Right ventricle myocardium superior (tissue), 1 donor: ENCODE data around the gene ADGRV1. TPM values are rescaled to one million over a fixed set of nuclear protein-coding genes. Genes with fewer than 3 reads are reported as not detected.
"Not testable (repeated sequence)": the region's sequence is repeated elsewhere in the genome, so short reads cannot be mapped to it uniquely, and the experiment has no call there.

ENCODE experiments used
- ATAC-seq: fragments of 200-7000 bp; cut with Tn5 transposase; one replicate; pipeline ENCODE4 v1.9.1; 2020; ENCODE audit warnings: mild to moderate bottlenecking; ENCODE audit not compliant: poor library complexity
- DNase-seq: peaks from one replicate; pipeline ENCODE4 v3.0.0-alpha.2; 2020
- intact Hi-C: fragments of 100-400 bp; cut with DNase I; formaldehyde crosslinking; loops from one replicate; pipeline ENCODE4 v1.11.2; 2022
- total RNA-seq: library from RNA; stranded (reverse); fragmentation: NEBNext Ultra II Directional; extraction: Animal tissue kit (Norgen Biotek cat#: 25700); gene quantifications from one replicate; pipeline ENCODE4 v1.2.1, GENCODE V29; 2021
- donor health status: DM: no; HTN: yes; CAD: no; lungs with severe emphysema.

The ADGRV1 gene
- total RNA-seq, 1 donor from 2014 or later = not detected

DNA sequence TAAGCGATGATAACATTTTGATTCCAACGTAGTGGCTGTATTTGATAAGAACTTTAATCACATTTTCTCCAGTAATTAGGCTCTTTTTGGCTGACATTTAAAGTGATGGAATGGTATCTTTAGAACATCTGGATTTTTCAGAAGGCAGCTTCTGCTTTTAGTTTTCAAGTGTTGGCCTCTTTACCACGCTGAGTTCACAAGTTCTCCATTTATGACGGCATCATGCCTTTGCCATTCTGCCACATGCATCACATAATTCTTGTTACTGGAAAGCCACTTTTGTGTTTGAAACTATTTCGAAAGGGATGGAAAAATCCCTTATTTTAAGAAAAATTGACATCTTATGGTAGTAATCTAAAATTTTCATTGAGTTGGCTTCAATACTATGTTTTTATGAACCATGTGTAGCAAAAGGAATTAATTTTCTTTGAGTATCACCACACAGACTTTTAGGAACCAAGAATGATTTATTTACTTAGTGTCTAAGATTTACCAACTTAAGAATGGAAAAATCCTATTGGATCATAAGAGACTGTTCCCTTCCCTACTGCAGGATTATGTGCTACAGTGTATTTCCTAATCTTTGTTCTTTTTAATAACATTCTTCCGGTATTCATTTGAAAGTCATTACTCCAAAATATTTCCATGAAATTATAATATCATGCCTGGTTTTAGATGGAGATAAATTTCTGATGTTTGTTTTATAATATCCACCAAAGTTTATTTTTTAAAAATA lies 344.2 kb downstream of the ADGRV1 start:
- DNase-seq (no peak), ATAC-seq (no peak)
- intact Hi-C loops = no loop called here

DNA sequence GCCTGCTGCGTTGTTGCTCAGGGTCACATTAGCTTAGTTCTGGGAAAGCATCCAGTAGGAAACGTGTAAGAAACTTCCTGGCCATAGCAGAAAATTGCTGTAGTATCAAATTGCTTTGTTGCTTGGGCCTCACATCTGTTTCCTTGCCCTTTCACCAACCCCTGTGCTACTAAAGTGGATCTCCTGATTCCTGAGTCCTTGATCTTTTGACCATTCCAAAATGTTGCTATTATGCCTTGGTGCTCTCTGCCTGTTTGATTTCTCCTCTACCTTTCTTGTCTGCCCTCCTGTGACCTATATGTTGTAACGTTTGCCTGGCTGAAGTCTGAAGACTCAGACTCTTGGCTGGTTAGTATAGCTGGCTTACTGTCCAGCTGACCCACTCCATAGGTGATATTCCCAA lies 350.5 kb downstream of the ADGRV1 start:
- intact Hi-C loops = no loop called here
- ATAC-seq (no peak), DNase-seq (no peak)

DNA sequence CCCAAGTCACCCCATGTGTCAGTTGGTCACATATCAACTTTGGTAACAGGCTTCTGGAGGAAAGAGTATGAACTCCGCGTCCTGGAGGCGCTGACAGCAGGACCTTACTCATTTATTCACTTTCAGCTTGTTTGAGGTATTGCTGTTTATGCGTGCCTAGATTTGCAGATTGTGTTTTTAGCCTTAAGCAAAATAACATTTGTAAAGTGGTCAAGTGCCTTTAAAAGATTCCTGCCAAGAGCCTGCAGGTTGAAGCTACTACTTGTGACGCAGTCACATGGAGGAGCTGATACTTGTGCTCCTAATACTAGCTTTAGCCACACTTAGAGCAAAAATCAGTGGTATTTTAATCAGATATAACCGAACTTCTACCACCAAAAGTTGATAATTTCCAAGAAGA lies 351.3 kb downstream of the ADGRV1 start:
- intact Hi-C loops = no loop called here
- ATAC-seq (no peak), DNase-seq (no peak)

DNA sequence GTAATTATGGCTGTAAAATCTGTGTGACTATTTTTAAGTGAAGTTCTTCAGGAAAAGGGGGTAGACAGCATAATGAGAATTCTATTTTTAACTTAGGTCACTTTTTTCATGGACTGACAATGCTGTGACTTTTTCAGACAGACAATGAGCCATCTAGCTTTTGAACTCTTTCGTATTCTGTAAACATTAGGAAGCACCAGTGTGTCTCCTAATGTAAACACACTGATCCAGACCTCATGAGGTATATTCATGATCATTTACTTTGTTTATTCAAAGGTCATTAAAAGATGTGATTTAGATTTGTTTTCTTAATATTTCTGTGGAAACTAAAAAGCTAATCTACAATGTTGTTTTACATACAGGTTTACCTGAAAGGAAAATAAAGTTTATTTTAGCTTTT lies 352.6 kb downstream of the ADGRV1 start:
- no peak for ATAC-seq
- DNase-seq = no peak
- intact Hi-C loops = no loop called here

DNA sequence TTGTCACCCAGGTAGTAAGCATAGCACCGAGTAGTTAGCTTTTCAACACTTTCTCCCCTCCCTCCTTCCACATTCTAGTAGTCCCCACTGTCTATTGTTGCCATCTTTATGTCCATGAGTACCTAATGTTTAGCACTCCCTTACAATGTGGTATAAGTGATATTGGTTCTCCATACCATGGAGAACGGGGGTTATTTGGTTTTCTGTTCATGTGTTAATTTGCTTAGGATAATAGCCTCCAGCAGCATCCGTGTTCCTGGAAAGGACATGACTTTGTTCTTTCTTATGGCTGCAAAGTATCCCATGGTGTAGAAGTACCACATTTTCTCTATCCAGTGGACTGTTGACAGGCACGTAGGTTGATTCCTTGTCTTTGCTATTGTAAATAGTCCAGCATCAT lies 353.9 kb downstream of the ADGRV1 start:
- no peak for DNase-seq
- intact Hi-C loops = no loop called here

DNA sequence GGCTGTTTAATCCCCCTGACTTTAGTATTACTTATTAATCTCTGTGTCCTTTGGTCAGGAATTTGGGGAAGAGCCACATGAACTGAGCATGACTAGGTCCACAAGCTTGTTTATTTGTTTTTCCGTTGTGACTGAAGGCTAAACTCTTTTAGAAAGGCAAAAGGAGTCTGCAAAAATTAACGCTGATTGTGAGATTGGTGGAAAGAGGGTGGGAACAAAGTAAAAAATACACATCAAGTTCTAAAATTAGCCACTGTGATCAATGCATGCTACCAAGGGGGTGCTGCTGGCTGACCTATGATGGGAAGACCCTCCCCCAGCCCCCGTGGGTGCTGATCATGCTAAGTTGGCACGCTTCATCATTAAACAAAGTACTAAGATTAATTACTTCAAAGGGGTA lies 356.8 kb downstream of the ADGRV1 start:
- intact Hi-C loops = no loop called here
- no peak for ATAC-seq
- DNase-seq = no peak

More for the DNA sequence above, 353.9 kb downstream of the ADGRV1 start:
- no peak for ATAC-seq

DNA sequence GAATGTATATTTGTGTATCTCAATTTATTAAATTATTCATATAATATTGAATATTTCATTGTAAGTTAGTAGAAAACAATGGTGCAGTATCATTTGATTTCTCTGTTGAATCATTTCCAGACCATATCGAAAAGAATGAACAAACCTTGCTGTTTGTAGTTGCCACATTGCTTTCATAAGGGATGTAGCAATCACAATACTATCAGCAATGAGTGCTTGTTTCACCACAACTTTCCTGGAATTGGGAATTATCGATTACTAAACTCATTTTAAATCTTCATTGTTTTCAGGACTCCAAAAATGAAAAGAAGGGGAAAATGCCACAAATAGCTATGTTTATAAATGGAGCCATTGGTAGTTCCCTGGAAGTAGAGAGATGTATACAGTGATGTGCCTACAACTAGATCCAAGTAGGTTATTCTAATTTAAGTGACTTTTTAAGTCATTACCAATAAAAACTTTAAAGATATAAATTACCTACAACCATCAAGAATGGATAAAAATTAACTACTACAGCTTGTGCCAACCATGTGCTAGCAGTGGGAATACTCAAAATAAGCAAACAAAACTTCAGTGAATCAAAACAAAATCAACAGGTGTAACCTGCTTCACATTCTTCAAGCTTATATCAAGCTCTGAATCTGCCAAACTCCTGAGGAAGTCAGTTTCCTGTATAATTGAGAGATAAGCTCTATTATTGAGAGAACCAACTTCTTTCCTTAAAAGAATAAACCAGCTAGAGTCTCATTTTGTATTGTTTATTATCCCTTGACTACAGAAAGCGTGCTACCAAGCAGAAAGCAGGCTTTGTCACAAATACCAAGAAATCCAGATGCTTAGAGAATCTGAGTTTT lies 358.6 kb downstream of the ADGRV1 start:
- intact Hi-C loops = no loop called here
- no peak for DNase-seq
- no peak for ATAC-seq

DNA sequence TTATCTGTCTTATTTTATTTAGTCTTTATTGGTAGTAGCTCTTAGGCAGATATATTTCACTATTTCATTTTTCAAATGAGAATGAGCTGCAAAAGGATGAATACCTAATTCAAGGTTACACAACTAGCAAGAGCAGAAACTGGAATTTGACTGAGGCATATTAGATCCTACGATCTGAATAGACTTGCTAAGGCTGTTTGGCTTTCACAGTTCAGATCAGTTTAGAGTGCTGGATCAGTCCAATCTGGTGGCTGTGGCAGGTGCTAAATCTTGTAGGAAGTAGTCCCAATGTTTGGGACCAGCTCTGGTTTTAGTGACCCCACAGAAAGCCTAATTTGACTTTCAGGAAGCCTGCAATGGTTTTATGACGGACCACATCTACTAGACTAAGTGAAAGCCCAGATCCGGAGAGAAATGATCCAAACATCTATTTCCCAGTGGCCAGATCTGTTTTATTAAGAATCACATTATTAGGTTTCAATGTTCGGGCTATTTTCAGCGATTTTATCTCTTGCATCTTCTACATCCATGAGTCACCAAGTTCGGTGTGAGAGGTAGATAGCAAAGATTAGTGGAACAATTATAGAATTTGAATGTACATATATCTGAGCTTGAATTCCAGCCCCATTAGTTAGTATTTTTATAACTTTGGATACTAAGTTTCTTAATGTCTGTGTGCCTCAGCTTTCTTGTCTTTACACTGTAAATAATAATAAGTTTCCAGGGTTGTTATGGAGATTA lies 359.5 kb downstream of the ADGRV1 start:
- DNase-seq (no peak), ATAC-seq (no peak)
- intact Hi-C loops = no loop called here

DNA sequence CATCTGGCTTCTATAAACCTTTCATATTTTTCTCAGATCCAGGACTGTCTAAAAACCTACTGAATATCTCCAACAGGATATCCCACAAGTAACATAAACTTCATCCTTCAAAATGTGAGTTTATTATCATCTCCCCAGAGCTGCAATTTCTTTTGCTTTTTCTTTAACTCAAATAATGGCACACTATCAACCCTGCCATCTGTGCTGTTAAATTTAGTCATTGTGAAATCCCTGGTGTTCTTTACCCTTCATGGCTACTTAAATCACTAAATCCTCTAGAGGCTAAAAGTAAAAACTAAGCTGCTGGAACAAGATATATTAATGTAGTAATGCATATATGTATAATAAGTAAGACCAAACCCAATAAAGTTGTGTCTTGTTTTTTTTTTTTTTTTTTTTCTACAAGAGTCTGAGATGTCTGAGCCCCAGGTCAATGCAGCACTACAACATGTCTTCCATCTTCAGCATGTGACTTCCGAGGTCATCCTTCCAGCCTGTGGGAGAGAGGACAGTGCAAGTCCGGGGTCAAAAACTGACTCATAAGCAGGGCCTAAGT lies 362.9 kb downstream of the ADGRV1 start:
- DNase-seq (no peak), ATAC-seq (no peak)
- intact Hi-C loops = no loop called here

DNA sequence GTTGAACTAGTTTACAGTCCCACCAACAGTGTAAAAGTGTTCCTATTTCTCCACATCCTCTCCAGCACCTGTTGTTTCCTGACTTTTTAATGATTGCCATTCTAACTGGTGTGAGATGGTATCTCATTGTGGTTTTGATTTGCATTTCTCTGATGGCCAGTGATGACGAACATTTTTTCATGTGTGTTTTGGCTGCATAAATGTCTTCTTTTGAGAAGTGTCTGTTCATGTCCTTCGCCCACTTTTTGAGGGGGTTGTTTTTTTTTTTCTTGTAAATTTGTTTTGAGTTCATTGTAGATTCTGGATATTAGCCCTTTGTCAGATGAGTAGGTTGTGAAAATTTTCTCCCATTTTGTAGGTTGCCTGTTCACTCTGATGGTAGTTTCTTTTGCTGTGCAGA lies 365.6 kb downstream of the ADGRV1 start:
- ATAC-seq, DNase-seq, intact Hi-C loops: not testable (repeated sequence)

DNA sequence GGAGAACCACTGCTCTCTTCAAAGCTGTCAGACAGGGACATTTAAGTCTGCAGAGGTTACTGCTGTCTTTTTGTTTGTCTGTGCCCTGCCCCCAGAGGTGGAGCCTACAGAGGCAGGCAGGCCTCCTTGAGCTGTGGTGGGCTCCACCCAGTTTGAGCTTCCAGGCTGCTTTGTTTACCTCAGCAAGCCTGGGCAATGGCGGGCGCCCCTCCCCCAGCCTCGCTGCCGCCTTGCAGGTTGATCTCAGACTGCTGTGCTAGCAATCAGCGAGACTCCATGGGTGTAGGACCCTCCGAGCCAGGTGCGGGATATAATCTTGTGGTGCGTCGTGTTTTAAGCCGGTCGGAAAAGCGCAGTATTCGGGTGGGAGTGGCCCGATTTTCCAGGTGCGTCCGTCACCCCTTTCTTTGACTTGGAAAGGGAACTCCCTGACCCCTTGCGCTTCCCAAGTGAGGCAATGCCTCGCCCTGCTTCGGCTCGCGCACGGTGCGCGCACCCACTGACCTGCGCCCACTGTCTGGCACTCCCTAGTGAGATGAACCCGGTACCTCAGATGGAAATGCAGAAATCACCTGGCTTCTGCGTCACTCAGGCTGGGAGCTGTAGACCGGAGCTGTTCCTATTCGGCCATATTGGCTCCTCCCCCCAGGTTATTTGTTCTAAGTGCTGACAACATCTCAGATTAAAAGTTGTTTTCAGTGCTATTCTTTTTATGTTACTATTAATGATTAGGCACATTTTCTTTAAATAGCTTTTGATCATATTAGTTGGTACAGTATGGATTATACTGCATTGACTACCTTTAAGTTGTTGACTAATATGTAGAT lies 370.6 kb downstream of the ADGRV1 start:
- DNase-seq, intact Hi-C loops, ATAC-seq: not testable (repeated sequence)

DNA sequence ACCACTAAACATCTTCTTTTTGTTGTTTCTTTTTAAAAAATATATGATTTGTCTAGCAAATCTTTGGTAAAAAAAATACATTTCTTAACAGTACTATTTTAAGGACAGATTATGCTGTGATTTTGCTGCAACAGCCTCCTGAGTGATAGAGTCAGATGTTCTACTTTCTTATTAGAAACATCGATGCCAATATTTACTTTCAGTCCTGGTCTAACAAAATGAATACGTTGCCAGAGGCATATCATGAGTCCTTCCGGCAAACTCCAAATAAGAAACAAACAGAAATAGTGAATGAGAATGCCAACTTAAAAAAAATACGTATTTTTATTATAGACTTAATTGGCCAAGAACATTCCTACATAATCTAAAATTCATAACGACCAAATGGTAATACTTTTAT lies 371.5 kb downstream of the ADGRV1 start:
- DNase-seq (no peak), ATAC-seq (no peak)
- intact Hi-C loops = loop anchor here (5.0 to 10.0 kb wide), 3 partner anchors 165 to 487 kb away; no protein-coding TSS in a partner anchor

DNA sequence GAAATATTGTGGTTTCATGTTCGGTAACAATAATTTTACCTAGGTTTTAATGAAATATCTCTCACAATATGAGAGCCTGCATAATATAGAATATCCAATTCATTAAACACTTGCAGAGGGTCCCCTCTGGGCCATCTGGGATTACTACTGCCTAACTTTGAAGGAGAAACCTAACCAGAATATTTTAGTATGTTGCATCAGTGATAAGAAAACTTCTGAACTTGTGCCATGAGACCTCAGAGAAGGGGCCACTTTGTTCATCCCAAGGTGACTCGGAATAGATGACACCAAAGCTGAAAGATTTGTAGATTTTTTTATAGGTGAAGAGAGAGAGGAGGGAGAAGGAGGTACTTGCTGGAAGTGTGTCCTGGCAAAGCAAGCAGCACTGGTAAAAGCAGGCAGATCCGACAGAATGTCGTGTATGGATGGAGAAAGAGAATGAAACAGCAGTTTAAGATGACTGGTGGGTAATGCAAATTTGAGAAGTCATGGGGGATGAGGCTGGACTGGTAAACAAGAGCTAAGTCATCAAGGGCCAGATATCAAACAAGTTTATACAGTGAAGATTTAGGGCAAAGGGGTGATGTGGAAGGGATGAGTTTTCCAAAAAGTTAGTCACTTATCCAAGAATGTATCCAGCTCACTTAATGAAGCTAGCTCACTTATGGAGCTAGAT lies 372.3 kb downstream of the ADGRV1 start:
- DNase-seq (no peak), ATAC-seq (no peak)
- intact Hi-C loops = loop anchor here (5.0 to 10.0 kb wide), 3 partner anchors 164 to 486 kb away; no protein-coding TSS in a partner anchor

DNA sequence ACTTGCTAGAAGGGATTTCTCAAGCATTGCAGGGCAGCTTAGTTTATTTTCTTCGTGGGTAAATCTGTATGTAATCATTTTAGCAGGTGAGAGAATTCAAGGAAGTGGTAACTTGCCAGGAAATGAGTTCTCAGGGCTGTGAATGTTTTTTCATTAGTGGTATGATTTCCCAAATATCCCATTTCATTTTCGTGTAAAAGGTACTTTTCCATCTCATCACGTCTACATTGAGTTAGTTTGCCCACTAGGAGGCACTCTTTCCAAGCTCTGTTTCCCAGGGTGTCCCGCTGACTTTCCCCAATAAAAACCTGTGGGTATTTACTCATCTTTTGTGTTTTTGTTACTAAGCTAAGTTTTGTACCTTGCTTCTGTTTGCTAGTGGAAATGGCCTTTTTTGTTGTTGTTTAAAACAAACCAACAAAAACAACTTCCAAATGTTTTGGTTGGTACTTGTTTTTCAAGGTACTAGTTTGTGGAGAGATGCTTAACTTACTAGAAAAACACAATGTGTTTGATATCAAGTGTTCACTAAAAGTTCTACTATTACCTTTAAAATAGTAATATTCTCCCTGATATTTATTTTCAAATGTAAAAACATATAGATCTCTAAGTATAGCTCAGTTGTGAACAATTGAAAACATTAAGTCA lies 373.6 kb downstream of the ADGRV1 start:
- intact Hi-C loops = loop anchor here (5.0 to 10.0 kb wide), 3 partner anchors 163 to 485 kb away; no protein-coding TSS in a partner anchor
- ATAC-seq (peak; percentile 85), DNase-seq (no peak)

DNA sequence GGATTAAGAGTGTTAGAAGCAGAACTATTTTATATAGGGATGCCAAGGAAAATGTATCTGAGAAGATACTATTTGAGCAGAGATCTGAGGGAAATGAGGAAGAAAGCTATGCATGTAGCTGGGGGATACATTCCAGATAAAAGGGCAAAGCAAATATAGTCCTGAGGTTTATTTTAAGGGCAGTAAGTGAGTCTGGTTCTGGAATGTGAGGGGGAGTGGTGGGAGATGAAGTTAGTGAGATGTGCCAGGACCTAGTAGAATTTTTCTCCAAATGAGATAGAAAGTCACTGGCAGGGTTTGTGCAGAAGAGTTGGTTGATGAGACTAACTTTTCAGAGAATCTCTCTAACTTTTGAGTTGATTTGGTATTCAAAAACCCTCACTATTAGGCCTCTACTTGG lies 374.7 kb downstream of the ADGRV1 start:
- intact Hi-C loops = loop anchor here (5.0 to 10.0 kb wide), 3 partner anchors 162 to 484 kb away; no protein-coding TSS in a partner anchor
- DNase-seq = no peak
- ATAC-seq = no peak

DNA sequence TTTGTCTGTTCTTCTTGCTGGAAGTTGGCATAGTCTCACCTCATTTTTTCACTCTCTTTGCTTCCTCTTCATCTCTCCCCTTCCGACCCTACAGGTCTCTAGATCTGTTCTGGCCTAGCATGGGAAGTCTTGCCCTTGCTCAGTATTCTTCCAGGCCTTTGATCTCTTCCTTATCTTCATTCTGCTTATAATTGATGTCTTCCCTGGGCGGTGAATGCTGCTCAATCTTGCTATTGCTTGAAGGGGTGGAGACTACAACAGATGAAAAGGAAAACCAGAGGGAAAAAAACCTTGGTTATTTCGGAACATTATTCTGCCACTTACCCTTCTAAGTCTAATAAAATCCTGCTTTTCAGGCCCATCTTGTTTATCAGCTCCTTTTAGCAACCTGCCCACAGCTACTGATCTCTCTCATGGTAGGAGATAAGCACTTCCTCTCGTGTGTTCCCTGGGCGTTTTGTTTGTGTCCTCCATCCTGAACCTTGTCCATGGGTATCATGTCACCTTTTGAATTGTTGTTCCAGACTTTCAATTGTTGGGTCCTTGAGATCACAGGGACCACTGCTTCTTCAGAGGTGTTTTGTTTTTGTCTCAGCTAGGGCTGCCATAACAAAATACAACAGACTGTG lies 375.6 kb downstream of the ADGRV1 start:
- DNase-seq (no peak), ATAC-seq (no peak)
- intact Hi-C loops = loop anchor here (5.0 to 10.0 kb wide), 3 partner anchors 161 to 483 kb away; no protein-coding TSS in a partner anchor
